ENCODE results near the gene TMEM17. TPM values are rescaled to one million over a fixed set of nuclear protein-coding genes. Genes with fewer than 3 reads are reported as not detected.

Gene TMEM17
- polyA plus RNA-seq, 1 experiment = 2.8 TPM

GRCh38 chr2:62469548-62469947 lies 36.4 kb downstream of the TMEM17 start:
- TF ChIP-seq CTCF (IDR thresholded peaks at IDR 0.05; ENCODE audit: insufficient read depth, low read depth, low read length) = no peak
- no peaks in the 10 kb centered on the region for H3K36me3 ChIP-seq (ENCODE audit: control insufficient read depth, insufficient read depth, low read length)
- DNase-seq (ENCODE audit: low read depth) = no peak
- ChIA-PET POLR2A (no interaction called here), CTCF (interaction anchor here (0.6 kb wide), 1 partner anchor 378 kb away, joined by 3 read pairs; no protein-coding TSS in a partner anchor)
- H3K27me3 ChIP-seq (ENCODE audit: control insufficient read depth, insufficient read depth, low read length) = no peaks in the 10 kb centered on the region
- H3K4me3 ChIP-seq (ENCODE audit: low read depth, low read length) = no peak overlapping the region

GRCh38 chr2:62469114-62469513 lies 36.9 kb downstream of the TMEM17 start:
- H3K27me3 ChIP-seq (ENCODE audit: control insufficient read depth, insufficient read depth, low read length) = no peaks in the 10 kb centered on the region
- POLR2A ChIA-PET = no interaction called here
- CTCF ChIA-PET = interaction anchor here (0.5 to 1.2 kb wide), 2 partner anchors 12 to 362 kb away, joined by 3 read pairs; no protein-coding TSS in a partner anchor

DNA sequence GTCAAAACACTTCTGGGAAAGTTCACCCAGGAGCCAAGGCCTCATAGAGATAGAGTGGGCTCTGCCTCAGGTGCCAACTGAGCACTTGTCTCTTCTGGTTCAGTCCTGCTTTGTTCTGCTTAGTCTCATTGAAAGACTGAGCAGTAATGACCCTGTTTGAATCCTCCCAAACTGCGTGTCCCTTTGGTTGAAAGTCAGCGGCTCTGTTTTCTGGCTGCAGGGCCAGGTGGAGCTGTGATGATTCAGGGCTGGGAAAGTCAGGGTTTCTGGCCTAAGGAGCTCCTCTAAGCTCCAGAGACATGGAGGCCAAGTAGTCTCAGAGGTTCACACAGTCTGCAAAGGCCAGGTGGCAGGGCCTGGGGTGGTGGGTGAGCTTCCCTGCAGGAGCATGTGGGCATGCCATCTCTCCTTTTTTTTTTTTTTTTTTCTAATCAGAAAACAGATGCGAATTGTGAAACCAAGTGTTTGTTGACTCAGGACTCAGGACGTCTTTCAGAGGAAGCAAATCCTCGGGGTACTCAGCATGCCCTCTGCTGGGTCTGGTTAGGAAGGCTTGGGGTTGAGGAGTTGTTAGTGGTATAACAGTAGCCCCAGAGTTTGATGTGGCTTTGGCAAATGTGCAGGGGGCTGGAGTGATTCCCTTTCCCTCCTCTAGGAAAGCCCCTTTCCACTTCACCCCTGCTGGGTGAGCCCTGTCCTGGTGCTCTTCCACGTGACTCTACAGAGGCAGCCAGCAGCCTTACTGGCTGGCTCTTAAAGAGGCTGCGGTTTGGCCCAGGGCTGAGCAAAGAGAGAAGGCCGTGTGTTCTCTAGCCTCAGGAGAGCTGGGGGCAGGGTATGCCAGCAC lies 38.3 kb downstream of the TMEM17 start:
- ChIA-PET POLR2A (no interaction called here), CTCF (interaction anchor here (0.9 to 1.2 kb wide), 2 partner anchors 10 to 309 kb away, joined by 3 read pairs; no protein-coding TSS in a partner anchor)
- peak; percentile 12; the same call in 1 of the 2 replicates for TF ChIP-seq CTCF (IDR thresholded peaks at IDR 0.05; ENCODE audit: insufficient read depth, low read depth, low read length)
- H3K36me3 ChIP-seq (ENCODE audit: control insufficient read depth, insufficient read depth, low read length) = no peaks in the 10 kb centered on the region
- DNase-seq (ENCODE audit: low read depth) = no peak
- H3K27me3 ChIP-seq (ENCODE audit: control insufficient read depth, insufficient read depth, low read length) = no peaks in the 10 kb centered on the region
- H3K4me3 ChIP-seq (ENCODE audit: low read depth, low read length) = no peak overlapping the region

More at GRCh38 chr2:62469114-62469513, 36.9 kb downstream of the TMEM17 start:
- Histone ChIP-seq H3K4me3 (ENCODE audit: low read depth, low read length) (no peak overlapping the region), H3K36me3 (ENCODE audit: control insufficient read depth, insufficient read depth, low read length) (no peaks in the 10 kb centered on the region)
- TF ChIP-seq CTCF (IDR thresholded peaks at IDR 0.05; ENCODE audit: insufficient read depth, low read depth, low read length) = no peak
- DNase-seq (ENCODE audit: low read depth) = no peak

DNA sequence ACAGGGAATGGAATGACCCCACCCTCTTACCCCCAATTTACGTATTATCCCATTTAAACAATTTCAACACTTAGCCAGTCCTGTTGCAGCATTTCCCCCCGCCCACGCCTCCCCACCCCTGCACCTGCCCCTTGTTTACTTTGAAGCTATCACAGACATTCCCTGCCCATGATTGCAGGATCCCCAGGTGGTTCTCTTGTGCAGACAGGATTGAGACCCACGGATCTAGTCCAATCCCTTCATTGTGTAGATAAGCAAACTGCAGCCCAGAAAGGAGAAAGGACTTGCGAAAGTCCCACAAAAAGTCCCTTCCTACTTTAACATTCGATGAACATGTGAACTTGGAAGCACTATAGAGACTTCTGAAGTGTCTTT lies 38.9 kb downstream of the TMEM17 start:
- POLR2A ChIA-PET = no interaction called here
- CTCF ChIA-PET = interaction anchor here (0.9 to 2.3 kb wide), 4 partner anchors 8 to 310 kb away, joined by 3 to 11 read pairs (median 5); no protein-coding TSS in a partner anchor

More for the DNA sequence above, 38.9 kb downstream of the TMEM17 start:
- no peak for TF ChIP-seq CTCF (IDR thresholded peaks at IDR 0.05; ENCODE audit: insufficient read depth, low read depth, low read length)
- H3K27me3 ChIP-seq (ENCODE audit: control insufficient read depth, insufficient read depth, low read length) = no peaks in the 10 kb centered on the region
- H3K36me3 ChIP-seq (ENCODE audit: control insufficient read depth, insufficient read depth, low read length) = no peaks in the 10 kb centered on the region
- no peak overlapping the region for H3K4me3 ChIP-seq (ENCODE audit: low read depth, low read length)
- no peak for DNase-seq (ENCODE audit: low read depth)

Data from BJ (cell line).